Nephron progenitor cell (in vitro differentiated cells): ENCODE data around the gene TLN1.

ENCODE experiments used
- DNase-seq: peaks from one replicate; pipeline ENCODE4 v3.0.0; 2021
- H3K27ac Mint-ChIP-seq: 2 replicates; pipeline ENCODE4 v1.8.0; 2021; ENCODE audit warnings: mild to moderate bottlenecking, moderate library complexity, mixed read lengths
- H3K27me3 Mint-ChIP-seq: 2 replicates; pipeline ENCODE4 v1.8.0; 2021; ENCODE audit warnings: mild to moderate bottlenecking, low read depth, mixed read lengths; ENCODE audit not compliant: poor library complexity
- H3K36me3 Mint-ChIP-seq: 2 replicates; pipeline ENCODE4 v1.8.0; 2021; ENCODE audit warnings: low read depth, mixed read lengths
- H3K4me1 Mint-ChIP-seq: 2 replicates; pipeline ENCODE4 v1.8.0; 2021; ENCODE audit warnings: mixed read lengths
- H3K4me3 Mint-ChIP-seq: 2 replicates; pipeline ENCODE4 v1.8.0; 2021; ENCODE audit warnings: mild to moderate bottlenecking, moderate library complexity, mixed read lengths
- H3K9me3 Mint-ChIP-seq: 2 replicates; pipeline ENCODE4 v1.8.0; 2021; ENCODE audit warnings: mild to moderate bottlenecking, moderate library complexity, mixed read lengths
- TF ChIP-seq, protein P1 (sequence below): fragments of 200-600 bp; sonication (generic); IDR thresholded peaks from 2 replicates; pipeline ENCODE4 v1.5.0; 2021; ENCODE audit warnings: antibody characterized with exemption

The TLN1 gene

DNA sequence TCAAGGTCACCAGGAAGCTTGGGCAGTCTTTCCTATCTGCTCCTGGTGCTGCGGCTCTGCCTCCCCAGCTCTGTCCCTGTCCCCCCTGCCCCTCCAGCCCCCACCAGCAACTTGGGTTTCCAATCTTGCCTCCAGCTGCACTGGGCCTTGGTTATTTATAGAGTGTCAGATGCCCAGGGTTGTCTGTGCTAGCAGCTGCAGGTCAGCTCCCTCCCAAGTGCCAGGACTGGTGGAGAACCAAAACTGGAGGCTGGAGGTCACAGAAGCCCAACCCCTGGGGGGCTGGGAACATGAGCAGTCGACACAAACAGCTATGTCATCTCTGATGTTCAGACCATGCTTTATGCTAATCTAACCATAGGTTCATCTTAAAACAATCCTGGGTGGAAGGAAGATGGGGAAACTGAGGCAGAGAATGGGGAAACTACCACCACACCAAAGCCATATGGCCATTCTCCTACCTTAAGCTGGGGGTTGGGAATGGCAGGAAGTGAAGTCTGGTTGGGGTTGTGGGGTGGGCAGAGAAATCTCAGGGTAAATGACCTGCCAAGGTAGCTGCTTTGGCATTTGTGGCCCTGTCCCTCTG is 43.9 kb downstream of the TLN1 start:
- DNase-seq = no peak
- Mint-ChIP-seq H3K36me3 (peaks cover 38% of the 10 kb centered on the region), H3K27ac (peak overlapping the region; percentile 14), H3K4me3 (peak overlapping the region; percentile 90), H3K9me3 (no peaks in the 10 kb centered on the region), H3K27me3 (no peaks in the 10 kb centered on the region), H3K4me1 (peaks cover 69% of the 10 kb centered on the region)
- TF ChIP-seq, protein P1, sequence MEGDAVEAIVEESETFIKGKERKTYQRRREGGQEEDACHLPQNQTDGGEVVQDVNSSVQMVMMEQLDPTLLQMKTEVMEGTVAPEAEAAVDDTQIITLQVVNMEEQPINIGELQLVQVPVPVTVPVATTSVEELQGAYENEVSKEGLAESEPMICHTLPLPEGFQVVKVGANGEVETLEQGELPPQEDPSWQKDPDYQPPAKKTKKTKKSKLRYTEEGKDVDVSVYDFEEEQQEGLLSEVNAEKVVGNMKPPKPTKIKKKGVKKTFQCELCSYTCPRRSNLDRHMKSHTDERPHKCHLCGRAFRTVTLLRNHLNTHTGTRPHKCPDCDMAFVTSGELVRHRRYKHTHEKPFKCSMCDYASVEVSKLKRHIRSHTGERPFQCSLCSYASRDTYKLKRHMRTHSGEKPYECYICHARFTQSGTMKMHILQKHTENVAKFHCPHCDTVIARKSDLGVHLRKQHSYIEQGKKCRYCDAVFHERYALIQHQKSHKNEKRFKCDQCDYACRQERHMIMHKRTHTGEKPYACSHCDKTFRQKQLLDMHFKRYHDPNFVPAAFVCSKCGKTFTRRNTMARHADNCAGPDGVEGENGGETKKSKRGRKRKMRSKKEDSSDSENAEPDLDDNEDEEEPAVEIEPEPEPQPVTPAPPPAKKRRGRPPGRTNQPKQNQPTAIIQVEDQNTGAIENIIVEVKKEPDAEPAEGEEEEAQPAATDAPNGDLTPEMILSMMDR = no peak

DNA sequence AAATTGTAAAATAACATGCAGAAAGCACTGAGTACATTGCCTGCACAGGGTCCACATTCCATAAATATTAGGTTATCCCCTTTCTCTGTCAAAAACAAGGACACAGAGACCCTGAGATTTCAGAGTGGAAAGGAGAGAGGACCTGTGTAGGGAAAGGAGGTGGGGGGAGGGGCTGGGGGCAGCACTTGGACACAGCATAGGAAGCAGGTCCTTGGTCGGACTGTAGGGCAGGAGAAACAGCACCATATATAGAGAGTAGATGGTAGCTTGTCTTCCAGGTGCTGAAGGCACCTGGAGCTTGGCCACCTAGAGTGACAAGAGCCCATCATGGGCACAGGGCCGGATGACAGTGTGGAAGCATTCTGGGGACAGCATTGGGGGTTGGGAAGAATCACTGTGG is 44.7 kb downstream of the TLN1 start:
- no peak for DNase-seq
- no peaks in the 10 kb centered on the region for H3K9me3 Mint-ChIP-seq
- no peaks in the 10 kb centered on the region for H3K27me3 Mint-ChIP-seq
- H3K27ac Mint-ChIP-seq = peak overlapping the region; percentile 38
- H3K4me1 Mint-ChIP-seq = peaks cover 76% of the 10 kb centered on the region
- H3K36me3 Mint-ChIP-seq = peaks cover 45% of the 10 kb centered on the region
- TF ChIP-seq, protein P1 = no peak
- H3K4me3 Mint-ChIP-seq = peak overlapping the region; percentile 75

DNA sequence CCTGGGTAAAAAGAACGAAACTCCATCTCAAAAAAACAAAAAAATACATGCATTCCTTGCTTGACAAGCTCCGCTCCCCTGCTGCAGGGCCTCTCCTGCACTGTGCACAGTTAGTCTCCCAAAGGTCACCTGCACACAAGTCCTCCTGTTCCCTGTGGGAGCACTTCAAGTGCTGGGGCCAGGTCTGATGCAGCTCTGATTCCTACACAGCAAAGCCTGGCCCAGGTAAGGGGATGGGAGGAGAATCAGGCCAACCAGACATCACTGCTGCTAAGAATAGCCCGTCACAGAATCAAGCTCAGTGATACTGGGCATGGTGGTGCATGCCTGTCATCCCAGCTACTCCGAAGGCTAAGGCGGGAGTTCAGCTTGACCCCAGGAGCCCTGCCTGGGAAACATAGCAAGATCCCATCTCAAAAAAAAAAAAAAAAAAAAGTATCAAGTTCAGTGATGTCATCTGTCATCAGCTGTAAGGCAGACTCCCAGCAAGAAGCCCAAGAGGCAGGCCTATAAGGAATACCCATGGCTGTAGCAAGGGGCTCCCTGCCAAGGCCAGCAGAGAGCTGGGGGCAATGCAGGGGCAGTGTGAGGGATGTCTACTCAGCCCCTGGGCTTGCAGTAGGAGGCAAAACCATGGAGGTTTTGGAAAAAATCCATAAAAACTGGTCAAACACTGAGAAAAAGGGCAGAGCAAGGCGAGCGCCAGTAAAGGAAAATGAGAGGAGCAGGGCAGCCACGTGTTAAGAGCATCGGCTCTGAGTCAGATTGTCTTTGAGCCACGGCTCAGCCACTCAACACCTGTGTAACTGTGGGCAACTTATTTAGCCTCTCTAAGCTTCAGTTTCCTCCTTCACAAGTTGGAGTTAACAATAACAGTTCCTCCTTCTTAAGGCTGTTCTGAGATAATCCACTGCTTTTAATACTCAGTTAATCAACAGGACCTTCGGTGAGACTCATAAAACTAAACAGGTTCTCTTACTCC is 45.5 kb downstream of the TLN1 start:
- TF ChIP-seq, protein P1 = no peak
- no peak for DNase-seq
- H3K9me3 Mint-ChIP-seq = no peaks in the 10 kb centered on the region
- no peaks in the 10 kb centered on the region for H3K27me3 Mint-ChIP-seq
- peak overlapping the region; percentile 60 for H3K4me3 Mint-ChIP-seq
- peaks cover 77% of the 10 kb centered on the region for H3K4me1 Mint-ChIP-seq
- H3K36me3 Mint-ChIP-seq = peaks cover 49% of the 10 kb centered on the region
- H3K27ac Mint-ChIP-seq = peak overlapping the region; percentile 83

DNA sequence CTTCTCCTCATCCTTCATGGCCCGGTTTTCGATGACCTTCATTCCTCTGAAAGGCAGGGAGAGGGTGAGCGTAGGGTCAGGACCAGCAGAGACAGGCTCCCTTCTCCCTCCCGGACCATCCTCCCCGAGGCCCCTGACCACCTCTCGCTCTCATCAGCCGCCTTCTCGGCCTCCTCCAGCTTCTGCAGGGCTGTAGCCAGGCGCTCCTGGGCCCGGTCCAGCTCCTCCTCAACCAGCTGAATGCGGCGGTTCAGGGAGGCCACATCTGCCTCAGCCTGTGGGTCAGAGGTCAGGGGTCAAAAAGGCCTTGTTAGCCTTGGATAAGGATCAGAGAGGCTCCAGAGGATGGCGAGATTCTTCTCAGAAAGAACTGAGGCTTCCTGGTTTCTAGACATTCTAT is 46.5 kb downstream of the TLN1 start:
- no peaks in the 10 kb centered on the region for H3K9me3 Mint-ChIP-seq
- TF ChIP-seq, protein P1 = no peak
- H3K36me3 Mint-ChIP-seq = peaks cover 49% of the 10 kb centered on the region
- H3K4me1 Mint-ChIP-seq = peaks cover 81% of the 10 kb centered on the region
- no peak for DNase-seq
- H3K27me3 Mint-ChIP-seq = no peaks in the 10 kb centered on the region
- no peak overlapping the region for H3K27ac Mint-ChIP-seq
- no peak overlapping the region for H3K4me3 Mint-ChIP-seq

DNA sequence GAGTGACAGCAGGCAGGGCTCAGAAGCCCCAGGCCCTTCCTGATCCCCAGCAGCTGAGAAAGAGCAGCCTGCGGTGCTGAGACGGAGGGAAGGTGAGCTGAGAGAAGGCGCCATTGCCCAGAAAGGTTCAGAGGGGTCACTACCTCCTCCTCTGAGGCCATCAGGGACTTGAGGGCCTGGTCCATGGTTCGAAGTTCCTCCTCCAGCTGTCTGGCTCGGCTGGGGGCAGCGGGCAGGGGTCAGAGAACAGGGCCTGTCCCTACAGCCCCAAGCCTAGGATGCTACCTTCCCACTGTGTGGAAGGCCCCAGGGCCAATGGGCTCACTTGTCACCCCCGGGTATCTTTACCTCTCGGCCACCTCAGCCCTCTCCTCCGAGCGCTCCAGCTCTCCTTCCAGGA is 47.1 kb downstream of the TLN1 start:
- Mint-ChIP-seq H3K36me3 (peaks cover 49% of the 10 kb centered on the region), H3K4me3 (no peak overlapping the region), H3K27me3 (peaks cover 1% of the 10 kb centered on the region), H3K27ac (no peak overlapping the region), H3K4me1 (peaks cover 87% of the 10 kb centered on the region), H3K9me3 (no peaks in the 10 kb centered on the region)
- no peak for DNase-seq
- TF ChIP-seq, protein P1 = no peak
